GM18499 (cell line): ENCODE results near the gene ARHGEF10L.

Experiments used
- ATAC-seq: cut with Tn5 transposase; IDR thresholded peaks from one replicate; pipeline ENCODE4 v1.9.1; 2021; ENCODE audit warnings: moderate number of reproducible peaks; ENCODE audit not compliant: insufficient read depth, unreplicated experiment

ARHGEF10L gene

DNA sequence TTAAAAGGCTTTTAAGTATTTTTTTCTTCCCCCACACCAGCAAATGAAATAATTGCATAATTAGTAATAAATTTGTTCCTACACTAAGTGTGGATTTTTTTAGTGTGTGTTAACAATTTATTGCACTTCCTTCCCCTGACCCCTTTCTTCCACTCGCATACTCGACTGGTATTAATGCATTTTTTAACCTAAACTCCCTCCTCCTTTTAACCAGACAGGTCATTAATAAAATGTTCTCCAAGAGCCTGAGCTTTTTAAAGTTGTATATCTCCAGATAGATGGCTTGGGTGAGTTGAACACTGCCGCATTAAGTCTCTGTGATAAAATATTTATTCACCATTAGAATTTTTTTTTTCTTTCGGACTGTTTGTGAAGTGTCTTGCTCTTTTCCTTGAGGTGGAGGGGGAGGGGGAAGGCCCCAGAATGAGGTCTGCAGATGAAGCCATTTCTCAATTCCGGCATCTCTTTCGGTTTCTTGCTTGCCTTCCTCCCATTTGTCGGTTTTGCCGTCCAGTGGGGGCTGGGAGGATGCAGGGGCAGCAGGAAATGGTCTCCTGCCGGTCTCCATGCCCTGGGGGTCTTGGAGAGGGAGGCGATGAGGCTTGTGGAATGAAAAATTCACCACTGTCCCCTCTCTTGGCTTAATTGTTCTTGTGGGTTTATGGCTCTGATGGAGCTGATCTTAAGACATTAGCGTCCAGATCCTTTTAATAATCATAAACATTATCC, 151.6 kb downstream of the ARHGEF10L start:
- no peak for ATAC-seq

DNA sequence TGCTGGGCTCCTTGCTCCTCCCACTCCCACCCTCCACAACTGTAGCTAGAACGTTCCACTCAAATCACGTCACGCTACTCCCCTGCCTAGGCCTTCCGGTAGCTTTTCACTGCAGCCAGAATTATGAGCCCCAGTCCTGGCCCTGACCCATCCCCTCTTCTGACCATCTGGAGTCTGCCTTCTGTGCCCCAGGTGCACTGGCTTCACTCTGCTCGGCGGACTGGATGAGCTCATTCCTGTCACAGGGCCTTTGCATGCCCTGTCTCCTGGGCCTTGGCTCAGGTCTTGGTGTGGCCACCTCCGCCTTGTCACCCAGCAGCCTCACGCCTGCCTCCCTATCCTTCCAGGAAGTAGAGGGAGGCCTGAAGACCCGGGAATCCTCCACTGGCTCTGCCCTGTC, 153.1 kb downstream of the ARHGEF10L start:
- ATAC-seq = no peak

DNA sequence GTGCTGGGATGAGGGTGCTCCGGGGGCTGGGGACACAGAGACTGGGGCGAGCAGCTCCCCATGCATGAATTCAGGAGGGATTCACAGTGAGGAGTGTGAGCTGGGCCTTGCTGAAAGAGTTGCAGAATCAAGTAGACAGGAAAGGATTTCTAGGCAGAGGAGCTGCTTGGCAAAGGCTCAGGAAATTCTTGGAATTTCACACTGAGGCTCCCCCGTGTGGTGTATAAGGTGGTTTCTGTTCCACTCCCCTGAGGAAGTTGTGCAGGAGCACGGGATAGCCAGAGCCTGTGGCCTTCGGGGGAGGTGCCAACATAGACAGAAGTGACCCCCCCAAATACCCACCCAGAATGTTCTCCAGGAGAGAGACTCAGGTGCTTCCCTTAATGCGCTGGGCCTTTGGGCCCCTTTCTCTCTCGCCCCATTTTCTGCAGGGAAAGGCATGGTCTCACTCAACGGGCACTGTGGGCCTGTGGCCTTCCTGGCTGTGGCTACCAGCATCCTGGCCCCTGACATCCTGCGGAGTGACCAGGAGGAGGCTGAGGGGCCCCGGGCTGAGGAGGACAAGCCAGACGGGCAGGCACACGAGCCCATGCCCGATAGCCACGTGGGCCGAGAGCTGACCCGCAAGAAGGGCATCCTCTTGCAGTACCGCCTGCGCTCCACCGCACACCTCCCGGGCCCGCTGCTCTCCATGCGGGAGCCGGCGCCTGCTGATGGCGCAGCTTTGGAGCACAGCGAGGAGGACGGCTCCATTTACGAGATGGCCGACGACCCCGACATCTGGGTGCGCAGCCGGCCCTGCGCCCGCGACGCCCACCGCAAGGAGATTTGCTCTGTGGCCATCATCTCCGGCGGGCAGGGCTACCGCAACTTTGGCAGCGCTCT, 157.2 kb downstream of the ARHGEF10L start:
- no peak for ATAC-seq

DNA sequence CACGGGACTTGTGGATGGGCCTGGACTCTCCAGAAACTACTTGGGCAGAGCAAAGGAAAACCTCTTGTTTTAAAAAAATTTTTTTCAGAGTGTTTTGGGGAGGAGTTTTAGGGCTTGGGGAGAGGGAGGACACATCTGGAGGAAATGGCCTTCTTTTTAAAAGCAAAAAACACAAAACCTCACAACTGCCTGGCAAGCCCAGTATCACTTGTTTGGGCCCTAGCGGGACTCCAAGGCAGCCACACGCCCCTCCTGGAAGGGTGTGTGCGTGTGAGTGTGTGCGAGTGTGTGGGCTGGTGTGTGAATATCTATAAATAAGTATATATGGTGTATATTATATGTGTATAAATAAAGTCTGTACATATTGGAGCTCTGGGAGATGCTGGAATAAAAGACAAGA, 158.0 kb downstream of the ARHGEF10L start:
- ATAC-seq = no peak

DNA sequence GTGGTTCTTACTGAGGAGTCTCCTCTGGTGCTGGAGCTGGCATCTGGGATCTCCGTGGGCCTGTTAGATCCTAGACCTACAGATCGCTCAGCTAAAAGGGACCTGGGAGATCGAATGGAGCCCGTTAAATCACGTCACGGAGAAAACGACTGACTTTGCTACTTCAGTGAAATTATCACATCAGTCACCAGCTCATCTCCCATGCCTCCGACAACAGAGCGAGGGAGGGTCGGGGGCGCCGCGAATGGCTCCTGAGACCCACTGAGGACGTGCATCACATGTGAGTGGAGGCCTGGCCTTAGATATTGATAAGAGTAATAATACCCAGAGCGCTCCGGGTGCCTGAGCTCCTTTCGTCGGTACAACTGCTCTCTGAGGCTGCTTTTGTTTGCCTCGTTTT, 160.1 kb downstream of the ARHGEF10L start:
- ATAC-seq = no peak

DNA sequence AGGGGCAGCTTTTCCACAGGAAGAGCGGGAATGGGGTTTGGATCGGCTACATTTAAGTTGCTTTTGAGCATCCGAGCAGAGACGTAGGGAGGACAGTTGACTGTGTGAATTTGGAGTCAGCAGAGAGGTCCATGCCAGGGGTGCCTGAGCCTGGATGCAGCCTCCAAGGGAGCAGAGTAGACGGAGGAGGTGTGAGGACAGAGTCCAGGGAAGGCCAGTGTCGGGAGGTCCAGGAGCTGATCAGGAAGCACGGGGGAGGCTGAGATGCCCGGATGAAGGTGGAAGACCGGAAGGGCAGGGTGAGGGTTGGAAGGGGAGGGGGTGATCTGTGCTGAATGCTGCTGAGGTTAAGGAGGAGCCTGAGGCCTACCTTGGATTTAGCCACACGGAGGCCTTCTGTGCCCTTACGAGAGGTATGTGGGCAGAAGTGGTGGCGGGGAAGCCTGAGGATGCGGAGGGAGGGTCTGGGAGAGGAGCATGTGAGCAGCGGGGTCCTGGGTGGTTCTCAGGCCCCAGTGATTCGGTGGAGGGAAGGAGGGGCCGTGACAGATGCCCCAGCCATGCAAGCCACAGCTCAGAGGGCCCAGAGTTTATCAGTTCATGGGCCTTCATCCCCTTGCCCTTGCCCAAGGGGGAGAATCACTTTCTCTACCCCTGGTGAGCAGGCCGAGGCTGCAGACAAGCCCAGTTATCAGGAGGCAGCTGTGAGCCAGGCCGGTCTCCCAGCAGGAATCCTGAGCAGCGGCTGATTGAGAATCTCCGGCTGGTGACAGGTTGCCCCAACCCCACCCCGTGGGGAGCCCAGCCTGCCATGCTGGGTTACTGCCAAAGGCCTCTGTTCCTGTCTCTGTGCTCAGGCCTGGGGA, 161.7 kb downstream of the ARHGEF10L start:
- no peak for ATAC-seq

DNA sequence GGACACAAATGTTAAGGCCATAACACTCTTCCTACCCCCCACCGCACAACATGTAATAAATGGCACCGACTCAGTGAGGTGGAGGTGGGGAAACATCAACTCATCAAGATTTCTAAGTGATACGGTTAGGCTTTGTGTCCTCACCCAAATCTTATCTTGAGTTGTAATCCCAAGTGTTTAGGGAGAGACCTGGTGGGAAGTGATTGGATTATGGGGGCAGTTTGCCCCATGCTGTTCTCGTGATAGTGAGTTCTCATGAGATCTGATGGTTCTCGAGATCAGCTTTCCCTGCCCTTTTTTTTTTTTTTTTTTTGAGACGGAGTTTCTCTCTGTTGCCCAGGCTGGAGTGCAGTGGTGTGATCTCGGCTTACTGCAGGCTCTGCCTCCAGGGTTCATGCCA, 164.7 kb downstream of the ARHGEF10L start:
- ATAC-seq = no peak

DNA sequence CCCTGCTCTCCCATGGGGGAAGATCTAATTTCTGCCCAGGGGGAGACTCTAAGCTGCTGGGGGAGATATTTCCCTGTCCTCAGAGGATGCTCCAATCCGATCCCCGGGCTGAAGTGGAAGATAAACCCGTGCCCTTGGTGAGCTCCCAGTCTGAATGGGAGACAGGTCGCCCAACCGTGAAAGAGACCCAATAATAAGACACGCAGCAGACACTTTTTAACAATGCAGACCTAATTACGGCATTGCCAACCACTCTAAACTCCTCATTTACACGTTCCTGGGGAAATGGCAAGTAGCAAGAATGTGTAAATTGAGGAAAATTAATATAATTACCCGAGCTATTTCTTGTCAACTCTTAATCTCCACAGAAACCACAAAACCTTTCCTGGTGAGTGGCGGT, 166.9 kb downstream of the ARHGEF10L start:
- no peak for ATAC-seq

DNA sequence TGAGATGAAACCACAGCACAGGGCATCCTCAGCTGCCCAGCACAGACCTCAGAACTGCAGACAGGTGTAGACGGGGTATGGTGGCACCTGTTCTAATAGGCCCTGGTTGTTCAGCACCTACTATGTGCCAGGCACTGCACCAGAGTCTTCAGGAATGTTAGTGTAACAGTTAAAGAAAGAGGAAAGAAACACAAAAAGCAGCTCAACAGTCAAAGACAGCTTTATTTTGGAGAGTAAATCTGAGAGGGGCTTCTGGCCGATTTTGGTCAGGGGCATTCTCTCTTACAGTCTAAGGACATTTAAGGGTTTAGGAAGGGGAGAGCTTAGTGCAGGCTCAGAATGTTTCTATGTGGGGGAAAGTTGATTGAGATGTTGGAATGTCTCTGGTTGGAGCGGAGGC, 170.5 kb downstream of the ARHGEF10L start:
- no peak for ATAC-seq

DNA sequence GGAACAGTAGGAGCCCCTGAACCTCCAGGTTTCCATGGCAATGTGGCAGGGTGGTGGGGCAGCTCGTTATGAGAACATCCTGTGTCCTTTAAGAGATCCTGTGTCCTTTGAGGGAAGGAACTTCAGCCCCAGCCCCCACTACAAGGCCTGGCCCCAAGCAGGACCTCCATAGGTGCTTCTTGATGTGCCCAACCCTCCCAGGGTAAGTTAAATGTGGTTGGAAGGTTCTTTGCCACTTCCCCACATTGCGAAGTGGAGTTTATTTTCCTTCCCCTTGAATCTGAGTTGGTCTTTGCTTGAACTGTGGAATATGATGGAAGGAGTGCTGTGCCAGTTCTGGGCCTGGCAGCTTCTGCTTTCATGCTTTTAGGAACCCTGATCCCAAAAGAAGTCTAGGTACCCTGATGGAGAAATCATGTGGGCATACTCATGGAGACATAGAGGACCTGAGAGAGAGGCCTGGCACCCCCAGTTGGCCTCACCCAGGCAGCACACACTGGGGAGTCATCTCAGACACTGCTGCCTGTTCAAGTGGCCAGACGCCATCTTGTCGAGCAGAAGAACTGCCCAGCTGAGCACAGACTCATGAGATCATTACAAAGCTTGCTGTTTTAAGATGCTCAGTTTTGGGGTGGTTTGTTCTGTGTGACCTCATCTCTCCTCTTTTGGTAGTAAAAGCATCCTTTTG, 171.5 kb downstream of the ARHGEF10L start:
- ATAC-seq = no peak

DNA sequence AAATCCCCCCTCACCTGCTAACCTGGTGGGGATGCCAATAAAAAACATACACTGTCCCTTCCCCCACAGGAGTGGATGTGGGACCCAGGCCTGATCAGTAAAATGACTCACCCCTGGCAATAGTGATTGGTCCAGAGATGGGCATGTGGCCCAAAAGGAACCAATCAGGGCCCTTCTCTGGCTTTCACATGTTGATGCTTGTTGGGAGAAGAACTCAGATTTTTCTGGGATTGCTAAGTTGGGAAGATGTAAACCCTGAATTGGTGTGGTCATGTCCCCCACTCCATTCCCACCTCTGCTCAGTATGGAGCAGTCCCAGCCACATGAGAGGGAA, 172.0 kb downstream of the ARHGEF10L start:
- ATAC-seq = no peak

DNA sequence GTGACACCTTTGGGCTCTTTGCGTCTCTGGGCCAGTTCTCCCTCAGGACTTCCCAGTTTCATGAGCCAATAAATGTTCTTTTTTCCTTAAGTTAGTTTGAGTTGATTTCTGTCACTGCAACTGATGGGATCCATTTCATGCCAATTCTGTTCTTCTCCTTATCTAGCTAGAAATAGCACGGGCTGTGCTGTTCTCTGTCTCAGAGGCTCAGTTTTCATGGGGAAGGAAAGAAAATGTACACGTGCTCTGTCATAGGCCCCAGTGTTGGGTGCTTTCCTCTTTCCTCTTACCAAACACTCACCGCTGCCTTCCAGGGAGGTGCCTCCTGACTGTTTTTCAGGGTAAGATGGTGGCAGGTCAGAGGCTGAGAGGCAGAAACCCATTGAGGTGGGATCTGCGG, 172.4 kb downstream of the ARHGEF10L start:
- no peak for ATAC-seq

DNA sequence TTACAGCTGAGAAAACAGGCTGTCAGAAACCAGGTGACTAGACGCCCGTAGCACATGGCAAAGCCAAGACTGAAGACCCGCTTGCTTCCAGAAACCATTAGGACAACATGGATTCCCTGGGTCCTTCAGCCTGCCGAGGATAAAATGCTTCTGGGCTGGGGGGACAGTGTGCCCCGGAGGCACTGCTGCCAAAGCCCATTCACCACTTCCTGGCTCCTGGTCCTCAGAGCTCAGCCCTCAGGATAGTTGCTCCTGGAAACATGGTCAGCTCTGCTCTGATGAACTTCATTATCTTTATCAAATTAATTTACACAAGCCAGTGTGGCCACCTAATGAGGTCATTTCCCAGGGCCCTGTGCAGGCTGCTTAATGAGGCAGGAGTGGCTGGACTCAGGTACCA, 174.5 kb downstream of the ARHGEF10L start:
- ATAC-seq = no peak

DNA sequence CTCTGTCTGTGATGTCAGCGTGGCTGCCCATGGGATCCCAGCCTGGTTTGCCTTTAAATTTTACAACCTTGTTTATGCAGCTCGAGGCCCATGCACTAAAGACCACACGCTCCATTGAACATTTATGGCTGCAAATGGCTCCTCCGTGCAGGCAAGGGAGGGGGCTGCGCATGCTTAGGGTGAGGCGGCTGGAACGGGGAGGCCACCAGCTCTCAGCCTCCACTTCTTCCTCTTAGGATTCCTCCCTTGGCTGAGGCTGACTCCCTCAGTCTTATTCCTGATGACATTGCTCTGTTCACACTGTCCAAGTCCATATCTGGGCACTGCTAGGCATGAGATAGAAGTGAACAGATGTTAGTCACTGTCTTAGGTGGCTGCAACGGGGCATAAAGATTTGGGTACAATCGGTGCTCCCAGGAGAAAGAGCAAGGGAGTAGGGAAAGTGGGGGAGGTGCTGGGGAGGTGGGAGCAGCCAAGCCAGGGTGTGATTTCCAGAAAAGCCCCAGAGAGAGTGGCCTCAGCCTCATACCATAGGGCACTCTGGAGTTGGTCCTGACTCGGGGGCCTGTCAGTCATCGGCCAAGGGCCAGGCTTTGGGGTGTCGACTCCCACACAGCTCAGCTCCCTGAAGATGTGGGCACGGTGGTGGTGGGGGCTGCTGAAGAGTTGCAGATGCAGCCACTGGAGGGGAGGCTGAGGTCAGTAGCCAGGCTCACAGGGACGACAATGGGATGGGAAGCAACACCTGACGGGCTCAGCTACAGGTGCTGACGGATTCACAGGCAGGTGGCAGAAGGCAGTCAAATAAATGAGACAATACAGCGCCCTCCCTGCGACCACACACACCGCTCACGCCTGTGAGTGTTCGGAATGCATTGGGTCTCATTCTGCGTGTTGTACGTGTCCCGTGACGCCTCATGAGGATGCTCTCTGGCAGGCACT, 178.4 kb downstream of the ARHGEF10L start:
- ATAC-seq = no peak

DNA sequence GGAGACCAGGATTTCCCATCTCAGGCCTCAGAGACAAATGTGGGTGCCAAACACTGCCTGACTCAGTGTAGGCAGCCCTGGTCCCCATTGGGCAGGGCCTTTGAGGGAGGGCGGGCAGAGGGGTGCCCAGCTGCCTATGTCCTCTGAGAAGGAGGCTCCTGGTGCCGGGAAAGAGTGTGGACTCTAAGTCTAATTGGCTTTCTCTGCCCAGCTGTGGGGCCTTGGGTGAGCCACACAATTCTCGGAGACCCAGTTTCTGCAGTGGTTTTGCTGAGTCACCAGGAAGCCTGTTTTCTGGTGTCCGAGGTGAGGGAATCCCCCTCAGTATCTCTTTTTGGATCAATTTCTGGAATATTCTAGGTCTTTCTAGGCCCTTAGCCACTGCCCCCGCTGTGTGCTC, 180.4 kb downstream of the ARHGEF10L start:
- ATAC-seq = no peak

DNA sequence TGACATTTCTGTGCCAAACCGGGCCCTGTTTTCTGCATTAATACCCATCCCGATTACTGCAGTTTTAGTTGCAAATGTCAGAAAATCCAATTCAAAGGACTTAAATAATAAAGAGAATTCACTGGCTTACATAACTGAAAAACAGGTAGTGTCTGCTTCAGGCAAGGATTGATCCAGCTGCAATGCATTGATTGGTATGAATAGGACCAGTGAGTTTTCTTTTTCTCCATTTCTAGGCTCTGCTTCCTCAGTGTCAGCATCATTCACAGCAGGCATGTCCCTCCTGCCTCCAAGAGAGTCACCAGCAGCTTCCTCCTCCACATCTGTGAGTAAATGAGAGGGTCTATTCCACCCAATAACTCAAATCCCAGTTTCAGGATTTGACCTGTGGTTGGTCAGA, 181.9 kb downstream of the ARHGEF10L start:
- ATAC-seq = no peak

DNA sequence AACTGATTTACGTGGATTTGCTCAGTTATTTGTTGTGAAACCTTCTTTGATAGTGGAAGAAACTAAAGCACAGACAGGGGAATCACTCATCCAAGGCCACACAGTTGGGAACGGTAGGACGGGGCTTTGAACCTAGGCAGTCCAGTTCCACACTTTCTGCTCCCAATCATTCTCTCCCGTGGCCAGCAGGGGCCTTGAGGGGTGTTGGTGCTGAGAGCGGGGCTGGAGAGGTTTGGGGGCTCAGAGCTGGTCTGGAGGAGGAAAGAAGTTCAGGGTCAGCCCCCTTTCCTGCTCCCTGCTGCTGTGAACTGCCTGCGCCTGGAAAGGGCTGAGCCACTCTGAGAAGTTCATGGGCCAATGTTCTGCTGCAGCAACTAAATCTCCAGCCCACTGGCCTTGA, 184.2 kb downstream of the ARHGEF10L start:
- no peak for ATAC-seq

DNA sequence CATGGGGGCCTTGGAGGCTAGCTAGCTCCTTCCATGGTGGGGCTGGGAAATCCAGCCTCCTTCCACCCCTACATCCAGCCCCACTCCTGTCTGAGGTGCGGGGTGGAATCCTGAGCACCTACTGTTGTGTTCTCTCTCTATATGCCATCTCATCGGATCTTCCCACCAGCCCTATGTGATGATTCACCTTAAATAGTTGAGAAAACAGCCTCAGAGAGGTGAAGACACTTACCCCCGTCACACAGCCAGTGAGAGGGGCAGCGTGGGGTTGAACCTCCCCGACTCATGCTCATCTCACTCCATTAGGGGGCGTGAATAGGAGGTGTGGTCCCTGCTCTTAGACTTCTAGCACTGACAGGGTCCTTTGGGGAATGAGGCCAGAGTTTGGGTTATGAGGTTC, 184.7 kb downstream of the ARHGEF10L start:
- no peak for ATAC-seq

DNA sequence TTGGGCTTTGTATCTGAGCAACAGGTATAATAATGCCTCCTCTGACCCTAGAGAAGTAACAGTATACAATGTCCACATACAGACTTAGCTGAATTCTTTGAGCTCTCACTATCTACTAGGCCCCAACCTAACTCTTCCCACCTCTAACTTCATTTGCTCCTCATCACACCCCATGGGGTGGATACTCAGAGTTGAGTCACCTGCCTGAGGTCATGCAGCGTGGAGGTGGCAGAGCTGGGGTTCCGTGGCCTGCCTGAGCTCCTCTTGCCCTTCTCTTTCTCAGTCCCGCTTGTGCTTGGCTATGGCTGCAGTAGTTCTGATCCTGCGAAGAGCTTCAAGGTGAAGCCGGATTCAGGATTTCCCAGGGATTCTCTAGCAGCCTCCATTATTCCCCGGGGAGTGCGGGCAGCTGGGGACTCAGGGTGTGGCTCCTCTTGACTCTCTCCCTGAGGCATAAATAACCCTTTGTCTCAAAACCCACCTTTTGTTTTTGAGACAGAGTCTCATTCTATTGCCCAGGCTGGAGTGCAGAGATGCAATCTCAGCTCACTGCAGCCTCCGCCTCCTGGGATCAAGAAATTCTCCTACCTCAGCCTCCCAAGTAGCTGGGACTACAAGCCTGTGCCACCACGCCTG, 185.7 kb downstream of the ARHGEF10L start:
- no peak for ATAC-seq
